G401.6 (cell line): ENCODE data around the gene ZNF619.
"Not testable (repeated sequence)": the region's sequence is repeated elsewhere in the genome, so short reads cannot be mapped to it uniquely, and the experiment has no call there.

Source experiments
- FAIRE-seq: peaks from 2 replicates; lab custom pipeline; 2012; peaks lifted over from hg19 to GRCh38; lab: Jason Lieb, UNC

Gene ZNF619

GRCh38 chr3:40476478-40477470 lies at the start of gene ZNF619:
TSS of gene ZNF619 (plus strand) at chr3:40477122. CDS start at chr3:40477980, 858 bp downstream.
- FAIRE-seq = peak; percentile 48

DNA sequence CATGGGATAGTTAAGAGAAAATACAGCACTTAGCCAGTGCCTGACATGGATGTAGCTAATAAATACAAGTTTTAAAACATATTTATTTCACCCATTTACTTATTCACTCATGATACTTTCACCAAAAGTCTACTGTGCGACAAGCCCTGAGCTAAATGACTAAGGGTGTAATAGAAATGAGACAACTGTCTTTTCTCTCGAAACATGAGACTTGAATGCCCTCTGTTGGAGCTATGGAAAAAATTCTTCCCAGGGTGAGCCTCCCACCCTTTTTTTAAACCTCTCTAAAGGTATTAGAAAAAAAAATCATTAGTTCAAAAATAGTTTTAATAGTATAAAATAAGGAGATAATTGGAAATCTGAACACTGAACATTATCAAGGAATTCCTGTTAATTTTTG lies 44.1 kb upstream of the ZNF619 start:
- no peak for FAIRE-seq

DNA sequence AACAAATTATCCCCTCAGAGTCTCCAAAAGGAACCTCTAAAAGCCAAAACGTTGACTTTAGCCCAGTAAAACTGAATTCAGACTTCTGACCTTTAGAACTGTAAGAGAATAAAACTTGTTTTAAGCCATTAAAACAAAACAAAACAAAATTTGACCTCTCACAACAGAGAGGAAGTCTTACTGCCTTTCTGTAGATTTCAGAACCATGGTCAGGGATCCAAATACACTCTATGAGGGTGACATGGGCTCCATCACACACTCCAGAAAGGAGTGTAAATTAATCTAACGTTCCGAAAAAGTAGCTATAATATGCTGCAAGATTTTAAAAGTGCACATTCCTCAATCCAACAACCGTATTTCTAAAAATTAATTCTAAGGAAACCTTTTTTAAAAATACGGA lies 39.0 kb upstream of the ZNF619 start:
- FAIRE-seq = no peak

DNA sequence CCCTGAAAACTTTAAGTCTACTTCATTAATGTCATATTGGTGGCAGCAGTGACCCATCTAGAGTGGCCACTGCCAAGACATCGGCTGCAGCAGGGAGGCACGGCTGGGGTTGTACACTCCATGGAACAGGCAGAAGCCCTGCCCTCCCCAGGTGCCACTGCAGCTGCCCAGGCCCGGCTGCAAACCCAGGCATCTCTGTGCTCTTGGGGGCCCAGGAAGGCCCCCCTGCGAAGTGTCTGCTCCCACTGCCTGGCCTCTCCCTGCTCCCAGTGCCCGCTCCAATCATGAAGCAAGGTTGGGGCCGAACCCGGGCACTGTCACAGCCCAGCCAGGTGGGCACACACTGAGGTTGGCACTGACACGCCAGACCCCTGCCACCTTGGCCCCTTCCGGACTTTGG lies 31.9 kb upstream of the ZNF619 start:
- FAIRE-seq = no peak

DNA sequence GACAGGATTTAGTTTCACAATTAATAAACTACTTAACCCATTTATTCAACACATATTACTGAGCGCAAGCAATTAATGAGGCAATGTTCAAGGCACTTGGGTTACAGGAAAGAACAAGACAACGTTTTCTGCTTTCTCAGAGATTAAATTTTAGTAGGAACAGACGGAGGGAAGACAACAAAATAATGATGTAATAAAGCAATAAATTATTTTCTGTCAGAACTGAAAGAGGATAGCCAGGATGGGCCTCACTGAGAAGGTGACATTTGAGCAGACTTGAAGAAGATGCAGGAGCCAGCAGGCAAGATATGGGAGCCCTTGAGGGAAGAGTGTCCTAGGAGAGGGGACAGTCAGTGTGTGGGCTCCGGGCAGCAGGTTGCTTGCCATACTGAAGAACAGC lies 31.0 kb upstream of the ZNF619 start:
- no peak for FAIRE-seq

GRCh38 chr3:40450438-40450837 lies 26.5 kb upstream of the ZNF619 start:
- no peak for FAIRE-seq

- FAIRE-seq = no peak
These were observed 25.4 kb upstream of the ZNF619 start for GRCh38 chr3:40451551-40451950.

- FAIRE-seq = no peak
These were observed 24.9 kb upstream of the ZNF619 start for GRCh38 chr3:40452057-40452456.

DNA sequence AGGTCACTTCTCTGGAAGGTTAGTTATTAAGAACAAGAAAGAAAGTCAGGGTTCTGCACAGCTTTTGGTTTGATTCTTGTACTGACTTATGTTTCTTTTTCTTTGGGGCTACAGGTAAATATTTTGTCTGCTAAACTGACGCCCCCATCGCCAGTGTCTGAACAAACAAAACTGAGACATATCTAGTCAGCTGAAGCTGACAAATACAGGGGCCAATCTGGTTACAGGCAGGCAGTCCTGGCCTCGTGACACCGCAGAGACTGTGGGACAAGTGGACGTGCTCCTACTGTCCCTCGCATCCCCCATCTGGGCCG lies 24.4 kb upstream of the ZNF619 start:
- FAIRE-seq = no peak

- FAIRE-seq = peak; percentile 99
These were observed 23.8 kb upstream of the ZNF619 start for GRCh38 chr3:40452876-40453730.

- FAIRE-seq = no peak
These were observed 23.0 kb upstream of the ZNF619 start for GRCh38 chr3:40453933-40454332.

GRCh38 chr3:40455328-40455727 lies 21.6 kb upstream of the ZNF619 start:
- no peak for FAIRE-seq

GRCh38 chr3:40456279-40456939 lies 20.5 kb upstream of the ZNF619 start:
- FAIRE-seq = no peak

GRCh38 chr3:40456940-40457823 lies 19.7 kb upstream of the ZNF619 start, which contains the start of gene RPL14:
TSS of gene RPL14 (plus strand) at chr3:40457339. CDS start at chr3:40457472, 133 bp downstream.
- peak; percentile 83 for FAIRE-seq

GRCh38 chr3:40458473-40458872 lies 18.4 kb upstream of the ZNF619 start:
- FAIRE-seq = no peak

- FAIRE-seq = not testable (repeated sequence)
These were observed 16.4 kb upstream of the ZNF619 start for GRCh38 chr3:40460481-40460880.

- FAIRE-seq = no peak
These were observed 15.8 kb upstream of the ZNF619 start for GRCh38 chr3:40461161-40461560.

DNA sequence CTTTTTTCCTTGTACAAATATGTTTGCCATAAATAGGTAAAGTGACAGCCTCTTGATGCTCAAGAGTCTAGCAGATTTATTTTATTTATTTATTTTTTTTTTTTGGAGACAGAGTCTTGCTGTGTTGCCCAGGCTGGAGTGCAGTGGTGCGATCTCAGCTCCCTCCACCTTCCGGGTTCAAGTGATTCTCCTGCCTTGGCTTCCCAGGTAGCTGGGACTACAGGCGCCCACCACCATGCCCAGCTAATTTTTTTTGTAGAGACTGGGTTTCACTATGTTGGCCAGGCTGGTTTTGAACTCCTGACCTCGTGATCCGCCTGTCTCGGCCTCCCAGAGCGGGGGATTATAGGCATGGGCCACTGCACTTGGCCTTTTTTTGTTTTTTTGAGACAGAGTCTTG lies 14.1 kb upstream of the ZNF619 start:
- FAIRE-seq = not testable (repeated sequence)

- no peak for FAIRE-seq
These were observed 13.3 kb upstream of the ZNF619 start for GRCh38 chr3:40463579-40463978.

DNA sequence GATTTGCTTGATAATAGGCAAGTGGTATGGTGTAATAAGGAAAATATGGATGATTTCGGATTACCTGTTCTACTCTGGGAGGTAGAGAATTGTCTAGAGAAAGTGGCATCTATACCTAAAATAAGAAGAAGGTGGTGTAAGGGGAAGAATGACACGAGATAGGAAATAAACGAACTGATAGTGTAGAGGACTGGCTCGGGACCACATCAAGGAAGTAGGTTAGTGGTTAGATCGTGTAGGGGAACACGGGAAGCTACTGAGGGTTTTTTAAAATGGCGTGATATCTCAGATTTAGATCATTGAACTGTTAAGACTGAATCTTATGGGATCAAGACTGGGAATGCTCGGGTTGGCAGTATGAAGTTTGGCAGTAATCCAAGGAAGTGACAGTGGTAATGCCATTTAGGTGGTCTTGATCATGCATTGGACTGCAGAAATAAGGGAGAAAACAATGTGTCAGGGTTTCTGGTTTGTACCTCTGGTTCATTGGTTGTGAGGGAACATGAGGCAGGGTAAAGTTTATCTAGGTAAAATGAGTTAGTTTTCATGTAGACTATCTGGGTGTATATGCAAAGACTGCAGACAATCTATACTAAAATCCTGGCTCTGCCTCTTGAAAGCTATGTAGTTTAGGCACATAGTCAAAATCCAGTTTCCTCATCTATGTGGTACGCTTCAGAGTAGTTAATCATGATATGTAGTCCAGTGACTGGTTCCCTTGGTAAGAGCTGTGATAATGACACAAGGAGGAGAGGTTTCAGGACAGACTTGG lies 12.4 kb upstream of the ZNF619 start:
- FAIRE-seq = peak; percentile 11

GRCh38 chr3:40465111-40465407 lies 11.9 kb upstream of the ZNF619 start:
- no peak for FAIRE-seq
